Calu3 (cell line): ENCODE measurements around the gene MAD1L1. TPM values are rescaled to one million over a fixed set of nuclear protein-coding genes. Genes with fewer than 3 reads are reported as not detected.

Source experiments
- BruUV-seq: library from RNA; stranded (reverse); fragments of 400-500 nt; replicated peaks from 2 replicates; lab custom pipeline; 2021; lab: Mats Ljungman, UMichigan
- CTCF ChIA-PET: fragments of 300-600 bp; sonication (Branson Sonifier 250); formaldehyde crosslinking; loops from one replicate; lab custom pipeline; 2022; ENCODE audit warnings: antibody characterized with exemption; lab: Charles Lee
- DNase-seq: peaks from one replicate; pipeline ENCODE4 v3.0.0; 2022
- H3K27ac Mint-ChIP-seq: one replicate; pipeline ENCODE4 v1.8.0; 2022; ENCODE audit warnings: mixed read lengths; ENCODE audit not compliant: unreplicated experiment
- H3K27me3 Mint-ChIP-seq: one replicate; pipeline ENCODE4 v1.8.0; 2022; ENCODE audit warnings: mixed read lengths; ENCODE audit not compliant: unreplicated experiment
- H3K36me3 Mint-ChIP-seq: one replicate; pipeline ENCODE4 v1.8.0; 2022; ENCODE audit warnings: mild to moderate bottlenecking, moderate library complexity, mixed read lengths; ENCODE audit not compliant: insufficient read depth, unreplicated experiment
- H3K4me1 Mint-ChIP-seq: one replicate; pipeline ENCODE4 v1.8.0; 2022; ENCODE audit warnings: mild to moderate bottlenecking, low read depth, mixed read lengths; ENCODE audit not compliant: unreplicated experiment
- H3K4me3 Mint-ChIP-seq: one replicate; pipeline ENCODE4 v1.8.0; 2022; ENCODE audit warnings: mild to moderate bottlenecking, low read depth, moderate library complexity, mixed read lengths; ENCODE audit not compliant: unreplicated experiment
- H3K9me3 Mint-ChIP-seq: one replicate; pipeline ENCODE4 v1.8.0; 2022; ENCODE audit warnings: low read depth, mixed read lengths; ENCODE audit not compliant: unreplicated experiment
- CTCF ChIP-seq: fragments of 200-600 bp; IDR thresholded peaks from one replicate; pipeline ENCODE4 v1.8.0; 2022; ENCODE audit warnings: antibody characterized with exemption; ENCODE audit not compliant: unreplicated experiment
- intact Hi-C: fragments of 100-400 bp; cut with micrococcal nuclease; formaldehyde crosslinking; loops from one replicate; pipeline ENCODE4 v1.10.0; 2022; ENCODE audit not compliant: unreplicated experiment
- total RNA-seq: library from RNA; stranded (reverse); gene quantifications from 2 replicates; pipeline ENCODE4 v1.2.3, GENCODE V29; 2022

Gene MAD1L1
- total RNA-seq, 1 experiment from 2014 or later: 86.0 TPM

GRCh38 chr7:1873070-1873405 lies 359.7 kb downstream of the MAD1L1 start:
- Mint-ChIP-seq H3K27ac (no peak overlapping the region), H3K9me3 (peaks cover 3% of the 10 kb centered on the region), H3K36me3 (peaks cover 22% of the 10 kb centered on the region), H3K4me3 (no peak overlapping the region), H3K27me3 (no peaks in the 10 kb centered on the region), H3K4me1 (no peaks in the 10 kb centered on the region)
- no peak for TF ChIP-seq CTCF
- no peak for DNase-seq
- CTCF ChIA-PET: no interaction called here
- BruUV-seq: no TSS peak
- intact Hi-C loops: no loop called here

- Mint-ChIP-seq H3K4me1 (no peaks in the 10 kb centered on the region), H3K27me3 (no peaks in the 10 kb centered on the region), H3K36me3 (peaks cover 22% of the 10 kb centered on the region), H3K27ac (no peak overlapping the region), H3K4me3 (no peak overlapping the region), H3K9me3 (peaks cover 3% of the 10 kb centered on the region)
- DNase-seq: no peak
- no TSS peak for BruUV-seq
- CTCF ChIA-PET: no interaction called here
- intact Hi-C loops: no loop called here
- TF ChIP-seq CTCF: no peak
Measured at GRCh38 chr7:1872191-1873069, 360.3 kb downstream of the MAD1L1 start.

- peaks cover 3% of the 10 kb centered on the region for H3K9me3 Mint-ChIP-seq
- no TSS peak for BruUV-seq
- no peak for TF ChIP-seq CTCF
- DNase-seq: no peak
- intact Hi-C loops: no loop called here
- no peak overlapping the region for H3K27ac Mint-ChIP-seq
- H3K36me3 Mint-ChIP-seq: peaks cover 21% of the 10 kb centered on the region
- CTCF ChIA-PET: interaction anchor here (0.5 kb wide), 1 partner anchor 246 kb away, joined by 5 read pairs; no protein-coding TSS in a partner anchor
- H3K4me3 Mint-ChIP-seq: no peak overlapping the region
- no peaks in the 10 kb centered on the region for H3K4me1 Mint-ChIP-seq
- H3K27me3 Mint-ChIP-seq: no peaks in the 10 kb centered on the region
Measured at GRCh38 chr7:1869452-1870130, 363.2 kb downstream of the MAD1L1 start.

GRCh38 chr7:1868516-1869165 lies 364.1 kb downstream of the MAD1L1 start:
- intact Hi-C loops: no loop called here

More at GRCh38 chr7:1868516-1869165, 364.1 kb downstream of the MAD1L1 start:
- DNase-seq: no peak
- H3K36me3 Mint-ChIP-seq: peaks cover 21% of the 10 kb centered on the region
- TF ChIP-seq CTCF: no peak
- H3K4me1 Mint-ChIP-seq: no peaks in the 10 kb centered on the region
- H3K27ac Mint-ChIP-seq: no peak overlapping the region
- peaks cover 3% of the 10 kb centered on the region for H3K9me3 Mint-ChIP-seq
- no peak overlapping the region for H3K4me3 Mint-ChIP-seq
- H3K27me3 Mint-ChIP-seq: no peaks in the 10 kb centered on the region
- CTCF ChIA-PET: no interaction called here
- no TSS peak for BruUV-seq
